HL-60 (cell line): ENCODE results near the gene HDAC9.

Experiments used
- CTCF ChIP-seq: IDR thresholded peaks from one replicate; pipeline ENCODE4 v1.5.1; 2011; ENCODE audit warnings: low read length, control low read depth, inconsistent platforms; ENCODE audit not compliant: insufficient read depth
- POLR2AphosphoS5 ChIP-seq: IDR thresholded peaks from 2 replicates; pipeline ENCODE4 v1.6.1; 2012; ENCODE audit warnings: low read depth
- REST ChIP-seq: IDR thresholded peaks from 2 replicates; pipeline ENCODE4 v1.6.1; 2012; ENCODE audit warnings: low read depth; ENCODE audit not compliant: insufficient replicate concordance

DNA sequence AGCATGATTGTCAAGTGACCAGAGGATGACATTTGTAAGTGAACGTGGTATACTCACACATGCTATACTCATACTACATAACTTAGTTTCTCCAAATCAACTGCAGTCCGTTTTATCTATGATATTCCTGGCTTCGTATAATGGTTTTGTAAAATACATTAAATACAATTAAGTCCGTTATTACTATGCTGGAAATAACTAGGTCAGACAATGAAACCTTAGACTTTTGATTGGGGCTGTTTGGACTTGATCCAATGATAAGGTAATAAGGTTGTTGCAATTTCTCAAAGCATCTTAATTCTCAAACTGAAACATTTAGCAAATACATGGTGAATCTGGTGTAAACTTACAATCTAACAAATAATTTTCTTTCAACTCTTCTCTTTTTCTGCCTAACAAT lies 504.9 kb downstream of the HDAC9 start:
- TF ChIP-seq CTCF (no peak), POLR2AphosphoS5 (no peak), REST (no peak)
